SW 1271 (cell line): Measurements from ENCODE around the gene LRRK1.

Experiments used
- DNase-seq, 2 experiments: peaks; one replicate each; lab custom pipeline; 2025; lab: John Stamatoyannopoulos, UW

The LRRK1 gene

DNA sequence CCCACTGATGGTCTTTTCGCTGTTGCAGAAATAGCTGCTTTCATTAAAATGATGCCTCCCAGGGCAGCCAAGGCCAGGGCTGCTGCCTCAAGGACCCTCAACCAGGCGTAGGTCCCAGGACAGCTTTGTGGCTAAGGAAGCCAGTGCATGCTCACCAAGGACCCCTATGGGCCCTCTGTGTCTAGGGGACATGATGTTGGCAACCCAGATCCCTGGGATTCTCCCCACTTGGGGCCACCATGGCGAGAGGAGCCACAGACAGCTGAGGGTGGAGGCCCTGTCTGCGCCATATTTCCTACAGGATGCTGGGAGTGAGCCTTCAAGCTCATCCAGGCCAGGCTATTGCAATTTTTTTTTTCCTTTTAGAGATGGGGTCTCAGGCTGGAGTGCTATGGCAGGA is 195.5 kb downstream of the LRRK1 start:
- DNase-seq, result no peak

DNA sequence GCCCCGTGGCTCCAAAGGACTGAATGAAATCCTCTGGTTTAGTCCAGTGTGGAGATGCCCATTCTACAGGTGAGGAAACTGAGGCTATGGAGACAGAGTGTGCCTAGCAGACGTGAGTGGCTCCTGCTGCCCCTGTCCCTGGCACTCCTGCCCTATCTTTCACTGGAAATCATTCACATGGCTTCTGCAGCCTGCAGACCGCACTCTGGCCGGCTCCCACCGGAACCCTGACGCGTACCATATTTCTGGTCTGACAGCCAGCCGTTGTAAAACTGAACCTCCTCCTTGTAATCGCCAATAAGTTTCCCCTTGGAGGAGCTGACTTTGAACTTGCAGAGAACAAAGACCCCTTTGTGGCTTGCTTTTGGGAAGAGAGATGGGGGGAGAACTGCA is 196.2 kb downstream of the LRRK1 start:
- no peak for DNase-seq

DNA sequence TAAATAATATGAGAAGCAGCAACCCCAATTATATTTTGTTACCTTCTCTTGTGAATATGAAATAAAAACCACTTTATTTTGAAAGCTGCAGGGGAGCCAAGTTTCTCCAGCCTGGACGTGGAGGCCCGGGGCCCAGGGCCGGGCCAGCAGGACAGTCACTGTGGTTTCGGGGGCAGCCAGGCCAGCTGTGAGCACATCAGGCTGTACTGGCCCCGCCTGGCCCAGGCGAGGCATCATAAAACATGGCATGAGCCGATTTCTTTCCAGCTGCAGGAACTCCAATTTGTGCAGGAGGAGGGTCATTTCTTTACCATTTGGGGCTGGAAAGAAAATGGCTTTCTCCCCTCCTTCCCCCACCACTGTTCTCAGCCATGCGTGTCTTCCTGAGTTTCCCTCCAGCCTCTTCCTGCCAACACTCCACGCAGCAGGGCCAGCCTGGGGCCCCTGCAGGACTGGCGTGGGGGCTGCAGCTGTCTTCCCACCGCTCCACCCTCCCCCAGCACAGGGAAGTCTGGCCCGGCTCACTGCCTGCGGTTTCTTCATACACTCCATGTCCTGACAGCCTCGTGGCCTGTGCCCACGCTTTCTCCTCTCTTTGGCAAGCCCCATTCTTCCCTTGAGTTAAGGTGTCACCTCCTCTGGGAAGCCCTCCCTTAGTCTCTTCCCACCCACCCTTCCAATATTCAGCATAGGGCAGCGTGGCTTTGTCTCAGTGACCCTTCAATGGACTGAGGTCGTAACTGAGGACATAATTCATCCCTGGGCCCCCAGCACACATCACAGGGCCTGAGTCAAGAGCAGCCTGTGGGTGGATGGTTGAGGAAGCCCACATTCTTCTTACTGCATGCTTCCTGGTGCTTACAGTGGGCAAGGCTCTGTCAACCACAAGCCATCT is 196.9 kb downstream of the LRRK1 start:
- DNase-seq, result no peak

DNA sequence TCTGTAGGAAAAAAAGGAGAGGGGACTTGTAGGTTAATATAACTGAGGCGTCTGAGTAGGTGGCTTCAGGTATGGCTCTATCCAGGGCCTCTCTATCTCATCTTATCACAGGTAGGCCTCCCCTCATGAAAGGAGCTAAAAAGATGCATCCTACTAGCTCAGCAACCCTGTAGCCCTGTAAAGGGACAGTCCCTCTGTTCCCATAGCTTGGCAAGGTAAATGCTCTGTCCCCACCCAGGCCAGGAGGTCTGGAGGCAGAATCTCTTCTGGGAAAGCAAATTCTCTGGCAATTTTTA is 197.5 kb downstream of the LRRK1 start:
- no peak for DNase-seq

DNA sequence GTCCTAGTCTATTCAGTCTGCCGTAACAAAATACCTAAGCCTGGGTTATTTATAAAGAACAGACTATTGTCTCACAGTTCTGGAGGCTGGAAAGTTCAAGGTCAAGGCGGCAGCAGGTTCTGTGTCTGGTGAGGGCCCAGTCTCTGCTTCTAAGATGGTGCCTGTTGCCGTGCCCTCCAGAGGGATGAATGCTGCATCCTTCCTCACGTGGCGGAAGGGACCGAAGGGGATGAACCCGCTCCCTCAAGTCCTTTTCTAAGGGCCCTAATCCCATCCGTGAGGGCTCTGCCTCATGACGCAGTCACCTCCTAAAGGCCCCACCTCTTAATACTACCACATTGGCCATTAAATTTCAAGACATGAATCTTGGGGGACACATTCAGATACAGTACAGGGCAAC is 199.0 kb downstream of the LRRK1 start:
- DNase-seq, result no peak

DNA sequence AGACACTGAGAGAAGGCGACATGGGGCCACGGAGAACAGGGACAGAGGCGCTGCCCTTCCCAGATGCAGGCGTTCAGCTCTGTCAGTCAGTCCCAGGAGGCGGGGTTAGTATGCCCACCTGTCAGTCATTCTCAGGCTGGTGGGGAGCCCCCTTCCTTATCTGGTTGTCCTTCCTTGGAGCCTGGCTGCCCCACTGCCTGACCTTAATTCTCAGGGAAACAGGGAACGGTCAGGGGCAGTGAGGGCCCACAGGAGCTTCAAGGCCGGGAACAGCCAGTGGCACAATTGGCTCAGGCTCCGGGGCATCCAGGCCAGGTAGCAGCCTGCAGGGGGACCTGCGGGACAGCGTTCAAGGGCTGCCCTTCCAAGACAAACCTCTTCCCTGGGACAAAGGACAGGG is 199.5 kb downstream of the LRRK1 start:
- DNase-seq, result no peak

DNA sequence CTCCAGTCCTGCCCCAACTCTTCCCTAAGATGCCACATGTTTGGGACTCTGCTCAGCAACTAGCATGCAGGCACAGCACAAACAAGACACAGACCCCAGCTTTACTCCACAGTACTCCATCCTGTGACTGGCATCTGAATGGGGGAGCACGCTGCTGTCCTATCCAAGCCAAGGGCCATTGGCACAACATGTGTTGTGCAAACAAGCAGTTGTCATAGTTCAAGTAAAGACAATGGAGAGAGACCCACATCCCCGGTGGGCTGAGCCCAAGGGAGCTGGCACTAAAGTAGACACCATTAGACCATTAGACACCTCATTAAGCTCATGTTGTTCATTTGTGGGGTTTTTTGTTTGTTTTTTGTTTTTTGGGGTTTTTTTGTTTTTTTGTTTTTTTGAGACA is 200.0 kb downstream of the LRRK1 start:
- no peak for DNase-seq
